Measurements from ENCODE around the gene PDGFA.

Gene PDGFA

GRCh38 chr7:450741-451140 is 68.9 kb downstream of the PDGFA start:
- TF ChIP-seq FOXP2 (optimal IDR thresholded peaks at IDR 0.05; ENCODE audit: borderline replicate concordance, extremely low read depth, extremely low read length, insufficient read depth): no peak
- TF ChIP-seq POLR2AphosphoS5 (IDR thresholded peaks at IDR 0.05; ENCODE audit: low read depth, low read length): no peak
- no peak for TF ChIP-seq TAF1 (IDR thresholded peaks at IDR 0.05; ENCODE audit: borderline replicate concordance, insufficient read depth, low read length)
- TF ChIP-seq SIN3A (IDR thresholded peaks at IDR 0.05; ENCODE audit: borderline replicate concordance, insufficient read depth, low read length): no peak
- TF ChIP-seq REST (IDR thresholded peaks at IDR 0.05; ENCODE audit: insufficient read depth in 1 of 2, low read depth in 2 of 2, low read length in 2 of 2): no peak

GRCh38 chr7:450036-450435 is 69.6 kb downstream of the PDGFA start:
- no peak for TF ChIP-seq SIN3A (IDR thresholded peaks at IDR 0.05; ENCODE audit: borderline replicate concordance, insufficient read depth, low read length)

- TF ChIP-seq FOXP2 (optimal IDR thresholded peaks at IDR 0.05; ENCODE audit: borderline replicate concordance, extremely low read depth, extremely low read length, insufficient read depth) (no peak), REST (IDR thresholded peaks at IDR 0.05; ENCODE audit: insufficient read depth in 1 of 2, low read depth in 2 of 2, low read length in 2 of 2) (no peak), POLR2AphosphoS5 (IDR thresholded peaks at IDR 0.05; ENCODE audit: low read depth, low read length) (no peak), TAF1 (IDR thresholded peaks at IDR 0.05; ENCODE audit: borderline replicate concordance, insufficient read depth, low read length) (no peak), SIN3A (IDR thresholded peaks at IDR 0.05; ENCODE audit: borderline replicate concordance, insufficient read depth, low read length) (no peak)
These were observed 70.2 kb downstream of the PDGFA start for GRCh38 chr7:449324-450019.

- no peak for TF ChIP-seq SIN3A (IDR thresholded peaks at IDR 0.05; ENCODE audit: borderline replicate concordance, insufficient read depth, low read length)
- TF ChIP-seq TAF1 (IDR thresholded peaks at IDR 0.05; ENCODE audit: borderline replicate concordance, insufficient read depth, low read length): no peak
These were observed 72.1 kb downstream of the PDGFA start for GRCh38 chr7:447523-447922.
